IMR-90 (cell line): ENCODE measurements around the gene AGAP4.

Source experiments
- BHLHE40 ChIP-seq: fragments of 150-350 bp; IDR thresholded peaks from 2 replicates; pipeline ENCODE4 v1.6.1; 2016; ENCODE audit warnings: mild to moderate bottlenecking, low read depth, low read length
- CEBPB ChIP-seq: IDR thresholded peaks from 2 replicates; pipeline ENCODE4 v1.6.1; 2012; ENCODE audit warnings: low read depth, low read length, improper control_type of control experiment
- CTCF ChIP-seq: conservative IDR thresholded peaks from 2 replicates; pipeline ENCODE4 v1.5.1; 2012; ENCODE audit warnings: mild to moderate bottlenecking, low read depth, low read length, improper control_type of control experiment
- ELK1 ChIP-seq: fragments of 150-350 bp; IDR thresholded peaks from 2 replicates; pipeline ENCODE4 v1.6.1; 2016; ENCODE audit warnings: low read depth, mild to moderate bottlenecking, low read length, moderate library complexity, borderline replicate concordance
- FOS ChIP-seq: fragments of 150-350 bp; IDR thresholded peaks from 2 replicates; pipeline ENCODE4 v1.6.1; 2016; ENCODE audit warnings: low read depth, low read length
- MAZ ChIP-seq: IDR thresholded peaks from 2 replicates; pipeline ENCODE4 v1.6.1; 2012; ENCODE audit warnings: low read depth, mild to moderate bottlenecking, low read length, improper control_type of control experiment, moderate library complexity, borderline replicate concordance
- POLR2A ChIP-seq: IDR thresholded peaks from 2 replicates; pipeline ENCODE4 v1.6.1; 2012; ENCODE audit warnings: mild to moderate bottlenecking, low read depth, low read length
- RAD21 ChIP-seq: IDR thresholded peaks from 2 replicates; pipeline ENCODE4 v1.6.1; 2012; ENCODE audit warnings: low read length, improper control_type of control experiment
- RCOR1 ChIP-seq: IDR thresholded peaks from 2 replicates; pipeline ENCODE4 v1.6.1; 2012; ENCODE audit warnings: mild to moderate bottlenecking, low read length, improper control_type of control experiment; ENCODE audit not compliant: insufficient replicate concordance
- RFX5 ChIP-seq: IDR thresholded peaks from 2 replicates; pipeline ENCODE4 v1.8.0; 2012; ENCODE audit warnings: low read depth, mild to moderate bottlenecking, low read length, moderate library complexity
- SMC3 ChIP-seq: fragments of 150-350 bp; IDR thresholded peaks from 2 replicates; pipeline ENCODE4 v1.6.1; 2016; ENCODE audit warnings: low read depth, mild to moderate bottlenecking, antibody characterized with exemption, low read length, moderate library complexity
- USF2 ChIP-seq: fragments of 150-350 bp; IDR thresholded peaks from 2 replicates; pipeline ENCODE4 v1.6.1; 2017; ENCODE audit warnings: mild to moderate bottlenecking, antibody characterized with exemption, low read length, low read depth

- TF ChIP-seq BHLHE40, result no peak
- no peak for TF ChIP-seq CTCF
- TF ChIP-seq RCOR1, result no peak
- TF ChIP-seq FOS, result no peak
- TF ChIP-seq POLR2A, result no peak
- TF ChIP-seq ELK1, result no peak
- no peak for TF ChIP-seq CEBPB
- TF ChIP-seq SMC3, result no peak
- TF ChIP-seq USF2, result no peak
- TF ChIP-seq RAD21, result no peak
- TF ChIP-seq MAZ, result no peak
- no peak for TF ChIP-seq RFX5
These were observed 29.4 kb downstream of the AGAP4 start for GRCh38 chr10:45817912-45818311.
